HG03066 (cell line): ENCODE measurements around the gene NRL.

ENCODE experiments used
- ATAC-seq: cut with Tn5 transposase; IDR thresholded peaks from one replicate; pipeline ENCODE4 v1.9.1; 2021; ENCODE audit warnings: low read depth; ENCODE audit not compliant: unreplicated experiment

NRL gene

DNA sequence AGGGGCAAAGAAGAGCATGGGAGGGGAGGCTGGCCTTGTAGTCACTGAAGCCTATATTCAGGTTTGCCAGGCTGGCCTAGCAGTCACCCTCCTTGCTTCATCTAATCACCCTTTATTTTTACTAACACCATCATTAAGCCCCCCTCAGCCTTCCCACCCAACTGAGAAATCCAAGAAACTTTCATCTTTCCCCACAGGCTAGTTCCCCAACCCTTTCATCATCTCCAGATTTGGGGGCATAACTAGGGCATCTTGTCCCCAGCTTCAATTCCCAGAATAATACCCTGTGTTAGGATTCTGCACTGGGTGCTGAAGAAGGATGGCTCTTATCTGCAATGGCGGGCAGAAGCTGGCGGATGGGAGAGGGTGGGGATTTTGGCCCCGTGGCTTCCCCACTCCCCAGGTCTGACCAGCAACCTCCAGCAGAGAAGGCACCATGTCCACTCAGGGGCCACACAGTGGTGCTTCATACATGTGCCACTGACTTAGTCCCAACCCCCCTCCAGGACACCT, 13.7 kb downstream of the NRL start:
- no peak for ATAC-seq

DNA sequence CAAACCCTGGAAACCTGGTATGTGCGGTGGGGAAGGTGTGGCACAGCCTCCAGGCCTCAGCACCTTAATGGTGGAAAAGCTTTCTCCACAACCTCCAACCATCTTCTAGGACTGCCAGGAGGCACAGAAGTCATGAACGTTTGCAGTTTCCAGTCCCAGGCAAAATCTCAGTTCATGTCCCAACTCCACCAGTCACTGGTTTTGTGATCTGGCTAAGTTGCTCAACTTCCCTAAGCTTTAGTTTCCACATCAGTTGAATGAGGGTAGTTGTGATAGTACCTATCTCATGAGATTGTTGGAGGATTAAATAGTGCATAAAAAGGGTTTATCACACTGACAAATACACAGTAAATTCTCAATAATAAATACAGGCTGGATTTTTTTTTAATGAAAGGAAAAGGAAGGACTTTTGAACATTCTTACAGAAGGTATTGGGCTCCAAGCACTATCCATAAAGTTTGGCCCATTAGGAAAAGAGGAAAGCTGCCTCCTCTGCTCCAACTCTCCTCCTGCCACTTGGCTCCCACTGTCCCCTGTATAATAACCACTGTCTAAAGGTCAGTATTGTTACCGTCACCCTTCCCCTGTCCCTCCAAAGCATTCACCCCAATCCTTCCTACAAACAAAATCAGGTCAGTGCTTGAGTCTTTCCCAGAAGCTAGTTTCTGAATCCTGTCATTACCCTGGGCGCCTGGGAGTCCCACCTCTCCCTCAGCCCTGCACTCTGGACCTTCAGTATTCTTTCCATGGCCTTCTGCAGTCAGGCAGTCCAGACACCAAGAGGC, 14.4 kb downstream of the NRL start:
- no peak for ATAC-seq

GRCh38 chr14:24098927-24099813, 15.6 kb downstream of the NRL start:
- no peak for ATAC-seq

DNA sequence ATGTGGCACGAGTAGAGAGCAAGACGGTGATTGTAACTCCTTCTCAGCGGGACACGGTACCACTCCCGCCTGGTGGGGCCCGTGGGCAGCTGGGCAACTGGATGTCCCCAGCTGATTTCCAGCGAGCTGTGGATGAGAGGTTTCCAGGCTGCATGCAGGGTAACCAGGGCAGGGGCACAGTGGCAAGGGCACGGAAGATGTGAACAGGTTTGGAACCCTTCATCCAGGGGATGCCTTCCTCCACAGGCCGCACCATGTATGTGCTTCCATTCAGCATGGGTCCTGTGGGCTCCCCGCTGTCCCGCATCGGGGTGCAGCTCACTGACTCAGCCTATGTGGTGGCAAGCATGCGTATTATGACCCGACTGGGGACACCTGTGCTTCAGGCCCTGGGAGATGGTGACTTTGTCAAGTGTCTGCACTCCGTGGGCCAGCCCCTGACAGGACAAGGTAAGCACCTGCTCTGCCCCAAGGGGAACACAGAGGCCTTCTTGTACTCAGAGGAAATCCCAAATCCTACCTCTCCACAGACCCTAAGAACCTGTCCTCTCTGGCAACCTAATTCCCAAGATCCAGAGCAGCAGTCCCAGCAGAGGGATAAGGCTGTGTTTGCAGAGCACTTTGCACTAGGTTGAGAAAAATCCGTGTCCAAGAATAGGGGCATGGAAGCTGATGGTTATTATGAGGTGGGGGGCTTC, 16.4 kb downstream of the NRL start:
- no peak for ATAC-seq

GRCh38 chr14:24096545-24097181, 18.1 kb downstream of the NRL start:
- ATAC-seq, result no peak

- ATAC-seq, result peak; percentile 76
Observed at GRCh38 chr14:24095271-24096068, 19.3 kb downstream of the NRL start.

- peak; percentile 6 for ATAC-seq
Observed at GRCh38 chr14:24094841-24095270, 19.9 kb downstream of the NRL start.

DNA sequence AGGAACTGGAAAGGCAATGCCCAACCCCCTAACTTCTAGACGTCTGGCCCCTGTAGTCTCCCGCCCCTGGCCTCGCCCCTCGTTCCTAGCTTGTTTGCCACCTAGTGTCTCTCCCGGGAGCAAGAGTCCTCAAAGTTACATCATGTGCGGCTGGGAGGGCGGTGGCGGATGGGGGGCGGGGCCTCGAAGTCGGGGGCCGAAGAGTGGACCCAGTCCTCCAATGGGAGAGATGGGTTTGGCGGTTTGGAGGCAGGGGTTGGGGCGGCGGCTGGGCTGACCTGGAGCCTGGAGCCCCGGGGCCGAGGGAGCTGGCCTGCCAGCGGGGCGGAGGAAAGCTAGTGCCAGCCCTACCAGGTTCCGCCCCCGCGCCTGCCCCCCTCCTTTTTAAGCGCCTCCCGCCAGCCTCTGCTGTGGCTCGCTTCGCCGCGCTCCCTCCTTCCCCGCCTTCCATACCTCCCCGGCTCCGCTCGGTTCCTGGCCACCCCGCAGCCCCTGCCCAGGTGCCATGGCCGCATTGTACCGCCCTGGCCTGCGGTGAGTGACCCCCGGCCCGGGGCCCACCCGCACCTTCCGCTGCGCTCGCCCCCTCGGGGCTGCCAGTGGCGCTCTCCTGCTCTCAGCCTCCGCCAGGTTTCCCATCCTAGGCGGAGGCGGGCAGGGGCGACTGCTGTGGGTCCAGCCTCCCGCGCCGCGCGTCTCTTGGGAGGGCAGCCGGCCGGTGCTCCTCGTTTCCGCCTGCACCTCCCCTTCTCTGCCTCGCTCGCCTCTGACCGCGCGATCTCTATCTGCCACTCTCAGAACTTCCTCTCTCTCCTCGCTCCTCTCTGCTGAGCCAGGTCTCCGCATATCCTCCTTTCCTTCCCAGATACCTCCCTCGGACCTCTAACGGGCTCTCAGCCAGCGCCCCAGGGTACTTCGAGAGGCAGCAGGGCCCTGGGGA, 20.6 kb downstream of the NRL start, which contains the start of gene PCK2:
PCK2 (plus strand) TSS at position 411 of the 940 bp plus-strand sequence; CDS start at position 506, 95 bp downstream.
- peak; percentile 39 for ATAC-seq

GRCh38 chr14:24093207-24093900, 21.4 kb downstream of the NRL start:
- ATAC-seq, result no peak

- no peak for ATAC-seq
Observed at GRCh38 chr14:24092505-24093206, 22.1 kb downstream of the NRL start.

- no peak for ATAC-seq
Observed at GRCh38 chr14:24092110-24092504, 22.6 kb downstream of the NRL start.

- ATAC-seq, result no peak
Observed at GRCh38 chr14:24089890-24090289, 24.9 kb downstream of the NRL start.

DNA sequence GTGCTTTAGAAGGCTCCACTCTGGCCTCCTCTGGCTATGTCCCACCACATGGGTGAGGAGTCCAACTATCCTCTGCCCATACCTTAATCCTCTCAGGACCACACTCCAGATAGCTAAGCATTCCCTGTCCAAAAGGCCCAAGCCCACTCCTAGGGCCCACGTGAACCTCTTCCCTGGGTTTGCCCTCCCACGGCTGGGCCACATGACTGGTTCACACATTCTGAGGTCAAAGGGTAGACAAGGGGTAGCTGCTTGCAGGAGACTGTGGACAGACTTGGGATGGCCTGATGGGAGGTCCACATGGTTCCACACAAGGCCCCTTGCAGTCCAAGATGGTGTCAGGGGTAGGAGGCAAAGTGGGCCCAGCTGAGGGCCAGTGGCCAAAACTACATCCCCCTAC, 26.7 kb downstream of the NRL start:
- ATAC-seq, result no peak

GRCh38 chr14:24087004-24087403, 27.7 kb downstream of the NRL start:
- ATAC-seq, result no peak

DNA sequence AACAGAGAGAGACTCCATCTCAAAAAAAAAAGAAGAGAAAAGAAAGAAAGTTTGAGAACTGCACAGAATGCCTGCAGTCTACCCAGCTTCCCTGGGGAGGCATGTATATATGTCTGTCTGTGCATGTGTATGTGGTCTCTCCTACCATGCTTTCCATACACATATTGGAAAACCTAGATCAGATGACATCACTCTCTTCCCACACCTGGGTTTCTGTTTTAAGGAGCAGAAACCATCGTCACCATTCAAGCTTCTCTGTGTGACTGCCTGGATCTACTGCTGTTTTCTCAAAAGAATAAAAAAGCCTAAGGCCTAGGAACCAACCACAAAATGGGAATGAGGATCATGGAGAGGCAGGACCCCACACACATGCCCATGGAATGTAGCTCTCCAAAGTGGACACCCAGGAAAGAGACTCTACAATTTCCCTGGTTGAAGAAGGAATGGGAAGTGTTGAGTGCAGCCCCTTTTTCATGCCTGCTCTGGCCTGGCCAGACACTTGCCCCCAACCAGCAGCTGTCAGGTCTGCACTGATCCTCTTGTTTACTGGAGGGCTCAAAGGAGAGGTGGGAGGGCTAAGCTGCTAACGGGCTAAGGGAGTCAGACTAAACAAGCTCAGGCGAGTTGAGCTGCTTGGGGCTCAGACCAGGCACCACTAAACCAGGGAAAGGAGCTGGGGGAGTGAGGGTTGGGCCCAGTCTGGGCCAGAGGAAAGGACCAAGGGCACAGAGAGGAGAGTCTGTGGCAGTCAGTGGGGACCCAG, 28.4 kb downstream of the NRL start:
- ATAC-seq, result no peak

GRCh38 chr14:24085215-24085614, 29.5 kb downstream of the NRL start:
- ATAC-seq, result no peak
